ENCODE data around the gene PRRT2.
A peak's percentile ranks its signal among the peaks of the same experiment; 100 is the strongest.
"Not testable (repeated sequence)": the region's sequence is repeated elsewhere in the genome, so short reads cannot be mapped to it uniquely, and the experiment has no call there.

The PRRT2 gene

GRCh38 chr16:29811896-29812665, at the start of gene PRRT2:
Gene PRRT2 (plus strand): TSS chr16:29812193. CDS start chr16:29813055, 862 bp downstream.
- DNase-seq = peak; percentile 75

- no peak for DNase-seq
These were observed 48.7 kb upstream of the PRRT2 start for GRCh38 chr16:29763326-29763725.

GRCh38 chr16:29765167-29766032, 46.6 kb upstream of the PRRT2 start:
- DNase-seq = no peak

- no peak for DNase-seq
These were observed 45.4 kb upstream of the PRRT2 start for GRCh38 chr16:29766571-29766970.

- DNase-seq = no peak
These were observed 44.9 kb upstream of the PRRT2 start for GRCh38 chr16:29767062-29767461.

GRCh38 chr16:29769507-29769906, 42.5 kb upstream of the PRRT2 start:
- no peak for DNase-seq

- DNase-seq = no peak
These were observed 41.6 kb upstream of the PRRT2 start for GRCh38 chr16:29770250-29770929.

- DNase-seq = not testable (repeated sequence)
These were observed 39.7 kb upstream of the PRRT2 start for GRCh38 chr16:29772330-29772729.

- DNase-seq = no peak
These were observed 37.3 kb upstream of the PRRT2 start for GRCh38 chr16:29774730-29775129.

GRCh38 chr16:29775742-29776408, 36.1 kb upstream of the PRRT2 start:
- no peak for DNase-seq

- no peak for DNase-seq
These were observed 34.2 kb upstream of the PRRT2 start, which contains the start of gene ZG16 for GRCh38 chr16:29777576-29778350. Gene ZG16 (plus strand): TSS chr16:29778256. CDS start chr16:29779267, 1,011 bp downstream.

- DNase-seq = no peak
These were observed 32.5 kb upstream of the PRRT2 start for GRCh38 chr16:29779474-29779873.

- DNase-seq = not testable (repeated sequence)
These were observed 28.7 kb upstream of the PRRT2 start for GRCh38 chr16:29783094-29783953.

GRCh38 chr16:29784157-29784556, 27.8 kb upstream of the PRRT2 start:
- peak; percentile 53 for DNase-seq

GRCh38 chr16:29784901-29785500, 27.0 kb upstream of the PRRT2 start:
- DNase-seq = peak; percentile 84

GRCh38 chr16:29787155-29787554, 24.8 kb upstream of the PRRT2 start:
- DNase-seq = not testable (repeated sequence)

- no peak for DNase-seq
These were observed 22.2 kb upstream of the PRRT2 start for GRCh38 chr16:29789775-29790182.

GRCh38 chr16:29790183-29790948, 21.6 kb upstream of the PRRT2 start, which contains the start of gene KIF22:
Gene KIF22 (plus strand): TSS chr16:29790751. CDS start chr16:29790760, 9 bp downstream.
- DNase-seq = peak; percentile 100
